Caco-2 (cell line): Measurements from ENCODE around the gene KRAS. TPM values are rescaled to one million over a fixed set of nuclear protein-coding genes. Genes with fewer than 3 reads are reported as not detected.

ENCODE experiments used
- BruUV-seq: library from RNA; stranded (reverse); fragments of 400-500 nt; replicated peaks from 2 replicates; lab custom pipeline; 2021; lab: Mats Ljungman, UMichigan
- CTCF ChIA-PET: fragments of 300-600 bp; sonication (Branson Sonifier 250); formaldehyde crosslinking; loops from one replicate; lab custom pipeline; 2022; ENCODE audit warnings: antibody characterized with exemption; lab: Charles Lee
- POLR2A ChIA-PET: fragments of 300-600 bp; sonication (Branson Sonifier 250); formaldehyde crosslinking; loops from one replicate; lab custom pipeline; 2022; ENCODE audit warnings: antibody characterized with exemption; lab: Charles Lee
- DNase-seq, 2 experiments: peaks; one replicate each; pipeline versions ENCODE4 v3.0.0 to v3.0.0-alpha.2; 2020 to 2022
- H3K27me3 ChIP-seq: replicated peaks from 2 replicates; pipeline ENCODE4 v1.6.0; 2011; ENCODE audit warnings: low read length; ENCODE audit not compliant: control insufficient read depth, insufficient read depth
- H3K36me3 ChIP-seq: 2 replicates; pipeline ENCODE4 v1.5.1; 2011; ENCODE audit warnings: low read length; ENCODE audit not compliant: control insufficient read depth, insufficient read depth
- H3K4me1 ChIP-seq: fragments of 250-450 bp; sonication (Bioruptor Pico); 2 replicates; pipeline ENCODE4 v1.5.1; 2020; ENCODE audit warnings: mild to moderate bottlenecking
- H3K4me3 ChIP-seq: 2 replicates; pipeline ENCODE4 v1.5.1; 2011; ENCODE audit warnings: low read depth, mild to moderate bottlenecking, control low read depth, low read length
- H3K9me3 ChIP-seq: fragments of 250-450 bp; sonication (Bioruptor Pico); 2 replicates; pipeline ENCODE4 v1.5.1; 2020; ENCODE audit warnings: mild to moderate bottlenecking, moderate library complexity
- H3K27ac Mint-ChIP-seq: one replicate; pipeline ENCODE4 v1.8.0; 2022; ENCODE audit warnings: mixed read lengths; ENCODE audit not compliant: unreplicated experiment
- H3K27me3 Mint-ChIP-seq: one replicate; pipeline ENCODE4 v1.8.0; 2022; ENCODE audit warnings: mixed read lengths; ENCODE audit not compliant: insufficient read depth, unreplicated experiment
- H3K36me3 Mint-ChIP-seq: one replicate; pipeline ENCODE4 v1.8.0; 2022; ENCODE audit warnings: mild to moderate bottlenecking, mixed read lengths; ENCODE audit not compliant: insufficient read depth, unreplicated experiment
- H3K4me1 Mint-ChIP-seq: one replicate; pipeline ENCODE4 v1.8.0; 2022; ENCODE audit warnings: low read depth, mixed read lengths; ENCODE audit not compliant: unreplicated experiment
- H3K4me3 Mint-ChIP-seq: one replicate; pipeline ENCODE4 v1.8.0; 2022; ENCODE audit warnings: mild to moderate bottlenecking, moderate library complexity, mixed read lengths; ENCODE audit not compliant: unreplicated experiment
- H3K9me3 Mint-ChIP-seq: one replicate; pipeline ENCODE4 v1.8.0; 2022; ENCODE audit warnings: mixed read lengths; ENCODE audit not compliant: unreplicated experiment
- intact Hi-C: fragments of 100-400 bp; cut with micrococcal nuclease; formaldehyde crosslinking; loops from one replicate; pipeline ENCODE4 v1.10.0; 2022; ENCODE audit not compliant: unreplicated experiment
- total RNA-seq: library from RNA; stranded (reverse); gene quantifications from 2 replicates; pipeline ENCODE4 v1.2.3, GENCODE V29; 2022
- TF ChIP-seq, protein P1 (sequence below), 2 experiments: fragments of 200-600 bp in 1 of 2; IDR thresholded peaks; 1 replicate in 1 of 2; 2 replicates in 1 of 2; pipeline versions ENCODE4 v1.5.1 to v1.8.0; 2011 to 2022; ENCODE audit warnings: antibody characterized with exemption in 1 of 2, control low read depth in 1 of 2, inconsistent platforms in 1 of 2, low read depth in 1 of 2, low read length in 1 of 2, mild to moderate bottlenecking in 1 of 2, moderate library complexity in 1 of 2; ENCODE audit not compliant: insufficient read depth in 1 of 2, severe bottlenecking in 1 of 2, unreplicated experiment in 1 of 2

The KRAS gene
- total RNA-seq, 1 experiment from 2014 or later = 179 TPM

DNA sequence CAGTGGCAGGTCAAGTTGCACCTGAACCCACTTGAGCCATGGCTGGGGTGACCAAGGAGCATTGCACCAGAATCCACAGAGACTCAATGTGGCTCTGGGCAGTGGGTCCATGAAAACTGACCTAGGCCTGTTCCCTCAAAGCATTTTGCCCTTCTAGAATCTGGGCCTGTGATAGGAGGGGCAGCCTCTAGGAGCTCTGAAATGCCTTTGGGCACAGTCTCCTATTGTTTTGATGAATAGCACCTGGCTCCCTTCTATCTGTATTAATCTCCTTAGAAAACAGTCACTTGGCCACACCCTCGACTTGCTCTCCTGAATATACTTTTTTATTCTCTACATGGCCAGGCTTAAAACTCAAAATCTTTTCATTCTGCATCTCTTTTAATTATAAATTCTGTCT, 14.1 kb upstream of the KRAS start:
- Mint-ChIP-seq H3K4me3 (no peak overlapping the region), H3K36me3 (peaks cover 7% of the 10 kb centered on the region), H3K9me3 (peaks cover 13% of the 10 kb centered on the region), H3K27ac (no peak overlapping the region), H3K4me1 (peaks cover 32% of the 10 kb centered on the region), H3K27me3 (no peaks in the 10 kb centered on the region)
- H3K4me3 ChIP-seq = no peak overlapping the region
- CTCF ChIA-PET = no interaction called here
- POLR2A ChIA-PET = no interaction called here
- no peaks in the 10 kb centered on the region for H3K9me3 ChIP-seq
- H3K36me3 ChIP-seq = no peaks in the 10 kb centered on the region; the same call in 1 of the 2 replicates
- no TSS peak for BruUV-seq
- H3K4me1 ChIP-seq = no peaks in the 10 kb centered on the region
- TF ChIP-seq, protein P1, sequence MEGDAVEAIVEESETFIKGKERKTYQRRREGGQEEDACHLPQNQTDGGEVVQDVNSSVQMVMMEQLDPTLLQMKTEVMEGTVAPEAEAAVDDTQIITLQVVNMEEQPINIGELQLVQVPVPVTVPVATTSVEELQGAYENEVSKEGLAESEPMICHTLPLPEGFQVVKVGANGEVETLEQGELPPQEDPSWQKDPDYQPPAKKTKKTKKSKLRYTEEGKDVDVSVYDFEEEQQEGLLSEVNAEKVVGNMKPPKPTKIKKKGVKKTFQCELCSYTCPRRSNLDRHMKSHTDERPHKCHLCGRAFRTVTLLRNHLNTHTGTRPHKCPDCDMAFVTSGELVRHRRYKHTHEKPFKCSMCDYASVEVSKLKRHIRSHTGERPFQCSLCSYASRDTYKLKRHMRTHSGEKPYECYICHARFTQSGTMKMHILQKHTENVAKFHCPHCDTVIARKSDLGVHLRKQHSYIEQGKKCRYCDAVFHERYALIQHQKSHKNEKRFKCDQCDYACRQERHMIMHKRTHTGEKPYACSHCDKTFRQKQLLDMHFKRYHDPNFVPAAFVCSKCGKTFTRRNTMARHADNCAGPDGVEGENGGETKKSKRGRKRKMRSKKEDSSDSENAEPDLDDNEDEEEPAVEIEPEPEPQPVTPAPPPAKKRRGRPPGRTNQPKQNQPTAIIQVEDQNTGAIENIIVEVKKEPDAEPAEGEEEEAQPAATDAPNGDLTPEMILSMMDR (IDR thresholded peaks at IDR 0.05; ENCODE audit: insufficient read depth in 1 of 2, low read depth in 1 of 2, low read length in 1 of 2, severe bottlenecking in 1 of 2, unreplicated experiment in 1 of 2) = no peak
- no peaks in the 10 kb centered on the region for H3K27me3 ChIP-seq
- intact Hi-C loops = no loop called here
- no peak for DNase-seq

DNA sequence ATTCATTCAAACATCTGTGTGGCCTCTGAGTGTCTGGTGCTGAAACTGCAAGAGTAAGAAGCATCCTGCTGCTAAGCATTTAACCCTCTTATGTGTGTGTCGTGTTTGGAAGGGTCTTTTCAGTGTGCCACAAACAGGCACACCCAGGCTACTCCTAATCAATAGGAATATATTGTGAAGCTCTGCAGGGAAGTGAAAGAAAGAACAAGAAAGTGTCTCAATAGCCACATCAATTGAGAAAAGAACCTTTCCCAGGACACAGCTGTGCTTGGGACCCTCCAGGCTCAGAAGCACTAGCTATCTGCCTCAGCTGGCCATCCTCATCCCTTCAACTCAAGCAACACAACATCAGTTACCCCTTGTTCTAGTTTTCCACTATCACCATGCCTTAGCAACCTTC, 13.4 kb upstream of the KRAS start:
- peaks cover 32% of the 10 kb centered on the region for H3K4me1 Mint-ChIP-seq
- no peak overlapping the region for H3K4me3 Mint-ChIP-seq
- no peaks in the 10 kb centered on the region for H3K9me3 ChIP-seq
- intact Hi-C loops = no loop called here
- no peaks in the 10 kb centered on the region; the same call in 1 of the 2 replicates for H3K36me3 ChIP-seq
- TF ChIP-seq, protein P1 (IDR thresholded peaks at IDR 0.05; ENCODE audit: insufficient read depth in 1 of 2, low read depth in 1 of 2, low read length in 1 of 2, severe bottlenecking in 1 of 2, unreplicated experiment in 1 of 2) = no peak
- ChIA-PET CTCF (no interaction called here), POLR2A (no interaction called here)
- H3K9me3 Mint-ChIP-seq = peaks cover 14% of the 10 kb centered on the region
- H3K4me1 ChIP-seq = no peaks in the 10 kb centered on the region
- peaks cover 7% of the 10 kb centered on the region for H3K36me3 Mint-ChIP-seq
- H3K27me3 Mint-ChIP-seq = no peaks in the 10 kb centered on the region
- H3K4me3 ChIP-seq = no peak overlapping the region
- no TSS peak for BruUV-seq
- no peak for DNase-seq
- H3K27me3 ChIP-seq = no peaks in the 10 kb centered on the region
- H3K27ac Mint-ChIP-seq = no peak overlapping the region

DNA sequence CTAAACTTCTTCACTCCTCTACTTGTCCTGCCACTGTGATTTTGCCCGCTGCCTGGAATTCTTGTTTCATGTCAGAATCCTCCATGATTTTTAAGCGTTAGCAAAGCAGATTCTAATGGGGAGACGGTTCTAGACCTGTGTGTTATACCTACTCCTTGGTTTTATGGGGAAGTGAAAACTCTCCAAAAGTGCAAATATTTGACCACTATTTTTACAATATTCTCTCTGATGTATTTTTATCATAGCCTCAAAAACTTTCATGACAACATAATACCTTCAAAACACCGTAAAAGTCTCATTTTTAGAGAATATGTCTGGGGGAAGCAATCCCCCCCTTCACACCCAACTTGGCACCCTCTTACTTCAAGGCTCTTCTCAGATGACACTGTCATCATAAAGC, 12.9 kb upstream of the KRAS start:
- CTCF ChIA-PET = no interaction called here
- Histone ChIP-seq H3K9me3 (no peaks in the 10 kb centered on the region), H3K36me3 (no peaks in the 10 kb centered on the region; the same call in 1 of the 2 replicates), H3K27me3 (no peaks in the 10 kb centered on the region), H3K4me1 (no peaks in the 10 kb centered on the region), H3K4me3 (no peak overlapping the region)
- Mint-ChIP-seq H3K36me3 (peaks cover 7% of the 10 kb centered on the region), H3K4me3 (no peak overlapping the region), H3K4me1 (peaks cover 32% of the 10 kb centered on the region), H3K9me3 (peaks cover 14% of the 10 kb centered on the region), H3K27me3 (no peaks in the 10 kb centered on the region), H3K27ac (no peak overlapping the region)
- no peak for DNase-seq
- BruUV-seq = no TSS peak
- POLR2A ChIA-PET = no interaction called here
- TF ChIP-seq, protein P1 (IDR thresholded peaks at IDR 0.05; ENCODE audit: insufficient read depth in 1 of 2, low read depth in 1 of 2, low read length in 1 of 2, severe bottlenecking in 1 of 2, unreplicated experiment in 1 of 2) = no peak
- intact Hi-C loops = no loop called here
